ENCODE data around the gene FAM53C.
A peak's percentile ranks its signal among the peaks of the same experiment; 100 is the strongest.

The FAM53C gene

DNA sequence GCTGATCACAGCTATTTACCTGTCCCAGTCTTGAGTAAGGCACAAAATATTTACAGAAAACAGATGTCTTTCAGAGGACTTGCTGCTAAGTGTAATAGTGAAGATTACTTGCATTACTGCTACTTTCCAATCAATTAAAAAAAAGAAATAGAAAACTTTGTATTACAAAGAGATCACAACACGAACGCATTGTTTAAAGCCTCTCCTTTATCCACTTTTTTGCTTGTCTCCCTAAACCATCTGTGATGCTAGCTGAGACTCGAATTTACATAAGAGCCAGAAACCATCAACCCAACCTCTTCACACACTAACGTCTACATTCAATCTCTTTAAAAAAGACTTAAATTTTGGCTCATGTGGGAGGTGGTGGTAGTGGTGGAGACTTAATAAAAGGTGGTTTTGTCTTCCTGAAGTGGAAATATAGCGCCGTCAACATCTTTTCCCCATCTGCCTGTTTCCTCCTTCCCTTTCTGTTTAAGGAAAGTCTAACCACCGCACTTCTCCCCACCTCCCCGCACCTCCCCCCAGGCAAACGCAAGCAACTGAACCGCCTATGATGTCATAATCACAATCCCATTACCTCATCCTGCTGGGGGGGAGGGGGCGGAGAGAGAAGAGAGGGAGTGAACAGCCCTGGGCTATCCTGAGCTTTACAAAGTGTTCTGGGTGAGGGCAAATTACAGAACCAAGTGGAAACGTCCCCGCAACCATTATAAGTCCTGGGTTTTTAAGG is 948 bp upstream of the FAM53C start (continued):
- TF ChIP-seq ZNF423 (tag by site-specific recombination; IDR thresholded peaks at IDR 0.05) (no peak; the same call in 1 of the 2 replicates), ZNF843 (tag by site-specific recombination; IDR thresholded peaks at IDR 0.05) (peak; percentile 74), KLF10 (tag by site-specific recombination; IDR thresholded peaks at IDR 0.05) (peak; percentile 68), ZNF501 (tag by site-specific recombination; IDR thresholded peaks at IDR 0.05) (no peak), ZNF354C (tag by site-specific recombination; IDR thresholded peaks at IDR 0.05; ENCODE audit: borderline replicate concordance, low read depth) (no peak), BCL6B (tag by site-specific recombination; IDR thresholded peaks at IDR 0.05) (no peak), ZNF175 (tag by site-specific recombination; IDR thresholded peaks at IDR 0.05) (no peak), ZBTB11 (tag by site-specific recombination; conservative IDR thresholded peaks at IDR 0.05; ENCODE audit: low read depth) (no peak), ZNF785 (tag by site-specific recombination; IDR thresholded peaks at IDR 0.05) (no peak), TCF7L2 (IDR thresholded peaks at IDR 0.05; ENCODE audit: borderline replicate concordance, low read depth, low read length) (no peak), ZNF600 (tag by site-specific recombination; IDR thresholded peaks at IDR 0.05) (0 out of 2 replicates have a peak, but pooled peaks have one; percentile 16), ZNF548 (tag by site-specific recombination; IDR thresholded peaks at IDR 0.05) (no peak), RBAK (tag by site-specific recombination; IDR thresholded peaks at IDR 0.05) (no peak), ZNF707 (tag by site-specific recombination; IDR thresholded peaks at IDR 0.05) (no peak), TRIM28 (IDR thresholded peaks at IDR 0.05; ENCODE audit: borderline replicate concordance, low read length) (no peak), GLI4 (tag by site-specific recombination; IDR thresholded peaks at IDR 0.05) (no peak), ZFP37 (tag by site-specific recombination; IDR thresholded peaks at IDR 0.05) (no peak), OVOL3 (tag by site-specific recombination; IDR thresholded peaks at IDR 0.05) (0 out of 2 replicates have a peak, but pooled peaks have one; percentile 36), ZBTB48 (tag by site-specific recombination; IDR thresholded peaks at IDR 0.05) (0 out of 2 replicates have a peak, but pooled peaks have one; percentile 45), ZNF174 (tag by site-specific recombination; IDR thresholded peaks at IDR 0.05) (no peak), ZNF2 (tag by site-specific recombination; IDR thresholded peaks at IDR 0.05) (peak; percentile 87), MEIS1 (CRISPR knock-in tag; IDR thresholded peaks at IDR 0.05; ENCODE audit: borderline replicate concordance) (no peak), INSM2 (tag by site-specific recombination; IDR thresholded peaks at IDR 0.05) (peak; percentile 43; the same call in 1 of the 2 replicates), ZNF530 (tag by site-specific recombination; IDR thresholded peaks at IDR 0.05; ENCODE audit: low read depth) (no peak)
- TF ChIP-seq, protein P1, sequence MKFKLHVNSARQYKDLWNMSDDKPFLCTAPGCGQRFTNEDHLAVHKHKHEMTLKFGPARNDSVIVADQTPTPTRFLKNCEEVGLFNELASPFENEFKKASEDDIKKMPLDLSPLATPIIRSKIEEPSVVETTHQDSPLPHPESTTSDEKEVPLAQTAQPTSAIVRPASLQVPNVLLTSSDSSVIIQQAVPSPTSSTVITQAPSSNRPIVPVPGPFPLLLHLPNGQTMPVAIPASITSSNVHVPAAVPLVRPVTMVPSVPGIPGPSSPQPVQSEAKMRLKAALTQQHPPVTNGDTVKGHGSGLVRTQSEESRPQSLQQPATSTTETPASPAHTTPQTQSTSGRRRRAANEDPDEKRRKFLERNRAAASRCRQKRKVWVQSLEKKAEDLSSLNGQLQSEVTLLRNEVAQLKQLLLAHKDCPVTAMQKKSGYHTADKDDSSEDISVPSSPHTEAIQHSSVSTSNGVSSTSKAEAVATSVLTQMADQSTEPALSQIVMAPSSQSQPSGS (tag by site-specific recombination; IDR thresholded peaks at IDR 0.05; ENCODE audit: low read depth), result peak; percentile 100
- TF ChIP-seq, protein P2, sequence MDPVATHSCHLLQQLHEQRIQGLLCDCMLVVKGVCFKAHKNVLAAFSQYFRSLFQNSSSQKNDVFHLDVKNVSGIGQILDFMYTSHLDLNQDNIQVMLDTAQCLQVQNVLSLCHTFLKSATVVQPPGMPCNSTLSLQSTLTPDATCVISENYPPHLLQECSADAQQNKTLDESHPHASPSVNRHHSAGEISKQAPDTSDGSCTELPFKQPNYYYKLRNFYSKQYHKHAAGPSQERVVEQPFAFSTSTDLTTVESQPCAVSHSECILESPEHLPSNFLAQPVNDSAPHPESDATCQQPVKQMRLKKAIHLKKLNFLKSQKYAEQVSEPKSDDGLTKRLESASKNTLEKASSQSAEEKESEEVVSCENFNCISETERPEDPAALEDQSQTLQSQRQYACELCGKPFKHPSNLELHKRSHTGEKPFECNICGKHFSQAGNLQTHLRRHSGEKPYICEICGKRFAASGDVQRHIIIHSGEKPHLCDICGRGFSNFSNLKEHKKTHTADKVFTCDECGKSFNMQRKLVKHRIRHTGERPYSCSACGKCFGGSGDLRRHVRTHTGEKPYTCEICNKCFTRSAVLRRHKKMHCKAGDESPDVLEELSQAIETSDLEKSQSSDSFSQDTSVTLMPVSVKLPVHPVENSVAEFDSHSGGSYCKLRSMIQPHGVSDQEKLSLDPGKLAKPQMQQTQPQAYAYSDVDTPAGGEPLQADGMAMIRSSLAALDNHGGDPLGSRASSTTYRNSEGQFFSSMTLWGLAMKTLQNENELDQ (tag by site-specific recombination; IDR thresholded peaks at IDR 0.05; ENCODE audit: low read depth), result no peak
- TF ChIP-seq, protein P3, sequence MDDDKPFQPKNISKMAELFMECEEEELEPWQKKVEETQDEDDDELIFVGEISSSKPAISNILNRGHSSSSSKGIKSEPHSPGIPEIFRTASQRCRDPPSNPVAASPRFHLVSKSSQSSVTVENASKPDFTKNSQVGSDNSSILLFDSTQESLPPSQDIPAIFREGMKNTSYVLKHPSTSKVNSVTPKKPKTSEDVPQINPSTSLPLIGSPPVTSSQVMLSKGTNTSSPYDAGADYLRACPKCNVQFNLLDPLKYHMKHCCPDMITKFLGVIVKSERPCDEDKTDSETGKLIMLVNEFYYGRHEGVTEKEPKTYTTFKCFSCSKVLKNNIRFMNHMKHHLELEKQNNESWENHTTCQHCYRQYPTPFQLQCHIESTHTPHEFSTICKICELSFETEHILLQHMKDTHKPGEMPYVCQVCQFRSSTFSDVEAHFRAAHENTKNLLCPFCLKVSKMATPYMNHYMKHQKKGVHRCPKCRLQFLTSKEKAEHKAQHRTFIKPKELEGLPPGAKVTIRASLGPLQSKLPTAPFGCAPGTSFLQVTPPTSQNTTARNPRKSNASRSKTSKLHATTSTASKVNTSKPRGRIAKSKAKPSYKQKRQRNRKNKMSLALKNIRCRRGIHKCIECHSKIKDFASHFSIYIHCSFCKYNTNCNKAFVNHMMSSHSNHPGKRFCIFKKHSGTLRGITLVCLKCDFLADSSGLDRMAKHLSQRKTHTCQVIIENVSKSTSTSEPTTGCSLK (tag by site-specific recombination; IDR thresholded peaks at IDR 0.05), result no peak
